Sigmoid colon (tissue), 7 donors: ENCODE results near the gene ACSL1. TPM values are rescaled to one million over a fixed set of nuclear protein-coding genes. Genes with fewer than 3 reads are reported as not detected.

Experiments
- DNase-seq: peaks from one replicate; pipeline ENCODE4 v3.0.0-alpha.2; 2019
- H3K27ac ChIP-seq, 4 donors: fragments of 200-600 bp; sonication (generic); one replicate each; pipeline ENCODE4 v1.5.1; 2016 to 2019; ENCODE audit warnings: mild to moderate bottlenecking in 1 of 4
- H3K27me3 ChIP-seq, 3 donors: fragments of 200-600 bp; sonication (generic); one replicate each; pipeline ENCODE4 v1.5.1; 2019; ENCODE audit warnings: mild to moderate bottlenecking in 1 of 3
- H3K36me3 ChIP-seq, 4 donors: fragments of 200-600 bp; sonication (generic); one replicate each; pipeline ENCODE4 v1.5.1; 2016 to 2019
- H3K4me1 ChIP-seq, 4 donors: fragments of 200-600 bp; sonication (generic); one replicate each; pipeline ENCODE4 v1.5.1; 2017 to 2019
- H3K4me3 ChIP-seq, 4 donors: fragments of 200-600 bp; sonication (generic); one replicate each; pipeline ENCODE4 v1.5.1; 2017 to 2019; ENCODE audit warnings: mild to moderate bottlenecking in 2 of 4, moderate library complexity in 1 of 4
- H3K9me3 ChIP-seq, 4 donors: fragments of 200-600 bp in 3 of 4; sonication (generic) in 3 of 4; one replicate each; pipeline versions ENCODE4 v1.5.1 to v1.6.1; 2013 to 2019
- EP300 ChIP-seq, 4 donors: sonication (generic); formaldehyde crosslinking; IDR thresholded peaks; one replicate each; pipeline ENCODE4 v1.6.1; 2017; ENCODE audit warnings: antibody characterized with exemption in 4 of 4
- POLR2A ChIP-seq, 2 donors: fragments of 450-650 bp; IDR thresholded peaks; one replicate each; pipeline ENCODE4 v1.6.1; 2016; ENCODE audit warnings: antibody characterized with exemption in 2 of 2, mild to moderate bottlenecking in 2 of 2, moderate library complexity in 2 of 2
- POLR2AphosphoS5 ChIP-seq, 4 donors: sonication (generic); formaldehyde crosslinking; IDR thresholded peaks; one replicate each; pipeline ENCODE4 v1.6.1; 2017; ENCODE audit warnings: antibody characterized with exemption in 4 of 4
- WGBS, 2 donors: extraction: QIAGEN DNeasy Blood & Tissue Kit; methylation state at CpG; one replicate each; pipeline ENCODE4 v1.1.7; 2013; 5-methylcytosine and 5-hydroxymethylcytosine counted together
- intact Hi-C: fragments of 100-400 bp; cut with DNase I; formaldehyde crosslinking; loops from one replicate; pipeline ENCODE4 v1.15.1; 2023
- polyA plus RNA-seq, 3 donors: library from polyadenylated mRNA; stranded (reverse); fragments of 200-250 nt; gene quantifications; one replicate each; pipeline ENCODE4 v1.2.3, GENCODE V29; 2013
- total RNA-seq, 4 donors: library from RNA; depleted of rRNA; stranded (reverse); fragments of >200 nt; gene quantifications; one replicate each; pipeline ENCODE4 v1.1.0, GENCODE V29; 2016
- TF ChIP-seq, protein P1 (sequence below), 4 experiments: fragments of 450-650 bp in 3 of 4; fragments of 200-600 bp in 1 of 4; IDR thresholded peaks; one replicate each; pipeline ENCODE4 v1.5.1; 2016 to 2019; ENCODE audit warnings: antibody characterized with exemption in 4 of 4, mild to moderate bottlenecking in 3 of 4, moderate library complexity in 2 of 4
- donor health status: healthy with polysubstance abuse.
- donor health status: Bipolar disorder and iron deficiency.
- donor health status: healthy.

The ACSL1 gene
- total and polyA plus RNA-seq, 7 donors: 31.7 to 121 (median 57.1) TPM

- no peak for DNase-seq
- TF ChIP-seq, protein P1, sequence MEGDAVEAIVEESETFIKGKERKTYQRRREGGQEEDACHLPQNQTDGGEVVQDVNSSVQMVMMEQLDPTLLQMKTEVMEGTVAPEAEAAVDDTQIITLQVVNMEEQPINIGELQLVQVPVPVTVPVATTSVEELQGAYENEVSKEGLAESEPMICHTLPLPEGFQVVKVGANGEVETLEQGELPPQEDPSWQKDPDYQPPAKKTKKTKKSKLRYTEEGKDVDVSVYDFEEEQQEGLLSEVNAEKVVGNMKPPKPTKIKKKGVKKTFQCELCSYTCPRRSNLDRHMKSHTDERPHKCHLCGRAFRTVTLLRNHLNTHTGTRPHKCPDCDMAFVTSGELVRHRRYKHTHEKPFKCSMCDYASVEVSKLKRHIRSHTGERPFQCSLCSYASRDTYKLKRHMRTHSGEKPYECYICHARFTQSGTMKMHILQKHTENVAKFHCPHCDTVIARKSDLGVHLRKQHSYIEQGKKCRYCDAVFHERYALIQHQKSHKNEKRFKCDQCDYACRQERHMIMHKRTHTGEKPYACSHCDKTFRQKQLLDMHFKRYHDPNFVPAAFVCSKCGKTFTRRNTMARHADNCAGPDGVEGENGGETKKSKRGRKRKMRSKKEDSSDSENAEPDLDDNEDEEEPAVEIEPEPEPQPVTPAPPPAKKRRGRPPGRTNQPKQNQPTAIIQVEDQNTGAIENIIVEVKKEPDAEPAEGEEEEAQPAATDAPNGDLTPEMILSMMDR (IDR thresholded peaks at IDR 0.05): no peak
- TF ChIP-seq EP300 (IDR thresholded peaks at IDR 0.05) (no peak), POLR2A (IDR thresholded peaks at IDR 0.05) (no peak), POLR2AphosphoS5 (IDR thresholded peaks at IDR 0.05) (no peak)
- H3K36me3 ChIP-seq: no peaks in the 10 kb centered on the region
- H3K4me1 ChIP-seq: peaks cover 0 to 23% (median 16%) of the 10 kb centered on the region in 4 donors
- no peaks in the 10 kb centered on the region for H3K9me3 ChIP-seq
- no peak overlapping the region for H3K4me3 ChIP-seq
- intact Hi-C loops: no loop called here
- no peaks in the 10 kb centered on the region for H3K27me3 ChIP-seq
- no peak overlapping the region for H3K27ac ChIP-seq
- 78 to 89% methylated on average over 4 of the region's 4 CpGs for WGBS, 2 donors
Observed at GRCh38 chr4:184818216-184818564, 7.6 kb downstream of the ACSL1 start.

DNA sequence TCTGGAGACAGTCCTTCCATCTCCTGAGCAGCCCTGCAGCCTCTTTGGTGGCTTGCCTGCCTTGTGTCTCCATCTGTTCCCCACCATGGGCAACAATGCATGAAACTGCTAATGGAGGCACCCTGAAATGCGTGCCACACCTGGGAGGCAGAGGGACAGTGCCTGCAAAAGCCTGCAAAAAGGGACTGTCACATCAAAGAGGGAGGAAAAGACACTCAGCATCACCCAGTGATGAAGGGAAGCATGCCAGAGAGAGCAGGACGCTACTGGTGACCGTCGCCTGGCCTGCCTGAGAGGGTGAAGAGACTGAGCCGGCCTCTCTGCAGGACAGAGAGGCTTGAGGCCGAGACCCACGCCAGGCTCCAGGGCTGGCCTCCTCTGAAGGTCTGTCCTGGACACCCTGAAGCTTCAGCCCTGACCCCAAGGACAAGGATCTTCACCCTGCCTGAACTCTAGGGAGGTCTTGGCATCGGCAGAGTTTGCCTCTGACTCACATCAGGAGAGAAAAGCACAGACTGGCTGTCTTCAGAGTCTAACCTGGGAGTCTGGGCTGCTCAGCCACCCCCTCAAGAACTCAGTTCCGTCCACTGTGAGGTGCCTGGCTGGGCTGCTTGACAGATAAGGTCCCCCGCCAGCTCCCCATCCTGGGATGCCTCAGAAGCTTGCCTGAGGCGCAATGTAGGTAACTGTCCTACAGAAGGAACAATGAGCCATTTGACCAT lies 8.1 kb downstream of the ACSL1 start:
- no peak overlapping the region for H3K4me3 ChIP-seq
- TF ChIP-seq POLR2A (IDR thresholded peaks at IDR 0.05) (no peak), EP300 (IDR thresholded peaks at IDR 0.05) (no peak), POLR2AphosphoS5 (IDR thresholded peaks at IDR 0.05) (no peak)
- TF ChIP-seq, protein P1 (IDR thresholded peaks at IDR 0.05): no peak
- H3K4me1 ChIP-seq: peaks cover 0 to 23% (median 19%) of the 10 kb centered on the region in 4 donors
- intact Hi-C loops: no loop called here
- H3K9me3 ChIP-seq: no peaks in the 10 kb centered on the region
- H3K36me3 ChIP-seq: no peaks in the 10 kb centered on the region
- H3K27me3 ChIP-seq: no peaks in the 10 kb centered on the region
- DNase-seq: no peak
- peak overlapping the region in 1 of 4 donors; percentile 18 for H3K27ac ChIP-seq
- WGBS, 2 donors: 93 to 95% methylated on average over 11 of the region's 11 CpGs

GRCh38 chr4:184816962-184817361 lies 8.8 kb downstream of the ACSL1 start:
- Histone ChIP-seq H3K36me3 (no peaks in the 10 kb centered on the region), H3K27me3 (no peaks in the 10 kb centered on the region), H3K4me1 (peaks cover 0 to 23% (median 22%) of the 10 kb centered on the region in 4 donors), H3K4me3 (no peak overlapping the region), H3K27ac (no peak overlapping the region), H3K9me3 (no peaks in the 10 kb centered on the region)
- TF ChIP-seq POLR2A (IDR thresholded peaks at IDR 0.05) (no peak), POLR2AphosphoS5 (IDR thresholded peaks at IDR 0.05) (no peak), EP300 (IDR thresholded peaks at IDR 0.05) (no peak)
- TF ChIP-seq, protein P1 (IDR thresholded peaks at IDR 0.05): no peak
- intact Hi-C loops: no loop called here
- DNase-seq: no peak

DNA sequence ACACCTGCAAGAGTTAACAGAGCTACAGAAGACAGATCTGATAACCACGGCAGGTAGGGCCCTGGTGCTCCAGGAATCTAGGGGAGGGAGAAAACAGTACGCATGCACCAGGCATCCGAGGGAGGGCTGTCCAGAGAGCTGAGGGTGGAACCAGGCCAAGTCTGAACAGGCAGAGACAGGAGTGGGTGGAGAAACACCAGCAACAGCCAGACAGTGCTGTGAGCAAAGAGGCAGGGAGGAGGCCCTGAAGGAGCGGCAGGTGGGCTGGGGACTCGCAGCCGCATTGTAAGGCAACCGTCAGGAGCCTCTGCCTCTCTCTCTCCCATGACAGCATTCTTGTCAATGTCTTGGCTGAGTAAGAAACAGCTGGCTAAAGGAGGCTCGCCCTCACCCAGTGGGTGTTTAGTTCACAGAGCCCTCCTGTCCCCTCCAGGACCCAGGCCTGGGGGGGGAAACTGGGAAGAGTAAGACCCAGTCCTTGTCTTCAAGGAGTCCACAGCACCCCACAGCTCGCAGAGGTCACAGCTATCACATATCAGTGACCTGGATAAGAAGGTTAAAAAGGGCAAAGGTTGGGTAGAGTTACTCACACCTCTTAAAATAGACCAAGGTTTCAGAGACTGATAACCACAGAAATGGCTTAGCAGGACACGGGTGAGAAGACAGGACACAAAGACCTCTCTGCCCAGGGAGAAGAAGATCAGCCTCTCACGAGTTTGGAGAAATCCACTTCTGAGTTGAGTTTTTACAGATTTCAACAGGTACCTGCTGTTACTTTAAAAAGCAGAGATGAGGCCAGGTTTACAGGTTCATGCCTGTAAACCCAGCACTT lies 10.5 kb downstream of the ACSL1 start:
- H3K27me3 ChIP-seq: no peaks in the 10 kb centered on the region
- H3K4me3 ChIP-seq: no peak overlapping the region
- DNase-seq: peak; percentile 89
- H3K36me3 ChIP-seq: no peaks in the 10 kb centered on the region
- 17 to 37% methylated on average over 11 of the region's 11 CpGs for WGBS, 2 donors
- H3K4me1 ChIP-seq: peaks cover 0 to 23% (median 22%) of the 10 kb centered on the region in 4 donors
- intact Hi-C loops: no loop called here
- peak overlapping the region; percentile 32 to 62 (median 60) for H3K27ac ChIP-seq
- no peaks in the 10 kb centered on the region for H3K9me3 ChIP-seq
- TF ChIP-seq EP300 (IDR thresholded peaks at IDR 0.05) (no peak), POLR2AphosphoS5 (IDR thresholded peaks at IDR 0.05) (no peak)
- TF ChIP-seq, protein P1 (IDR thresholded peaks at IDR 0.05): no peak
